Activated CD8-positive, alpha-beta memory T cell treated with anti-CD3 and anti-CD28 coated beads for 4 hours (primary cell): ENCODE results near the gene IPPK.

Experiments used
- DNase-seq, 2 donors: peaks; one replicate each; pipeline ENCODE4 v3.0.0-alpha.2; 2020; ENCODE audit warnings: low read depth in 2 of 2

IPPK gene

DNA sequence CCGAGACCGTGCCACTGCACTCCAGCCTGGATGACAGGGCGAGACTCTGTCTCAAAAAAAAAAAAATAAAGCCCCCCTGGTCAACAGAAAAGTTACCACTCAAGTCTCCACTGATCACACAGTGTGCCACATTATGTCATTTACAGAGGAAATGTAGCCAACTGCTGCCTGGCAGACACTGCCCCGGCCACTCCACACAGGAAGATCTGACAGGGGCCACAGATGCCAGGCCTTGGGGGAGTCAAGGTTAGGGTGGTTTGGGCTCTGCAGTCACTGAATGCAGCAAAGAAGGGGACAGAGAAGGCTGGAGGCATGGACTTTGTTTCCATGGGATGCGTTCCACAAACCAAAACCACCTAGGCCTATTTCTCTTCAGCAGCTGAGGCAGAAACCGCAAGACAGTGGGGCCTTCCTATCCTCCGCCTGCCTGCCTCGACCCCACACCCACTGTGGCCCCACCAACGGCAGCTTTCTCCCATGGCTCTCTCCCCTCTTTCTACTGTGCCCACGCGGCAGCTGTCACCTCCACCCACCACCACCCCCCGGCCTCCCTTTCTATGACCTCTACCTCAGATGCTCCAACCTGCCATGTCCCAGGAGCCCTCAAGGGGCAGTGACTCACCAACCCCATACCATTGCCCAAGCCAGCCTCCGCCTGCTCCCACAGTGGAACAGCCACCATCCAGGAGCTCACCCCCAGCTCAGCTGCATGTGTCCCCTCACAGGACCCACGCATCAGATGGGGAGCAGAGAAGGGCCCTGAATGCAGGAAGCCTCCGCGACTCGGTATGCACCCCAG, 12.4 kb downstream of the IPPK start:
- DNase-seq: no peak

DNA sequence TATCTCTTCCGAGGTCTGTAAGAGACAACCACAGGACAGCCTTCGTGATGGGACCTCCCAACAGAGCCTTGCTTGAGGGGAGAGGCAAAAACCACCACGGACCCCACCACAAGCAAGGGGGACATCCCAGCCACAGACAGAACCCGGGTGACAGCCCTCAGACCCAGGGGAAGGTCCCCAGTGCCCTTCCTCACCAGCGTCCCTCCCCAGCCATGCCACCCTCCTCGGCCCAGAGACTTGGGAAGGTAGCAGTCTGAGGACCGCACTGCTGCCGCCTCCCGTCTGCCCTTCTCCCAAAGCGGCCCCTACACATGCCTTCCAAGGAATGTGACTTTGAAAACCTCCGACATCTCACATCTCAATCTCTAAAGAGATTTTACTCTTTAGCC, 13.4 kb downstream of the IPPK start:
- DNase-seq: no peak

DNA sequence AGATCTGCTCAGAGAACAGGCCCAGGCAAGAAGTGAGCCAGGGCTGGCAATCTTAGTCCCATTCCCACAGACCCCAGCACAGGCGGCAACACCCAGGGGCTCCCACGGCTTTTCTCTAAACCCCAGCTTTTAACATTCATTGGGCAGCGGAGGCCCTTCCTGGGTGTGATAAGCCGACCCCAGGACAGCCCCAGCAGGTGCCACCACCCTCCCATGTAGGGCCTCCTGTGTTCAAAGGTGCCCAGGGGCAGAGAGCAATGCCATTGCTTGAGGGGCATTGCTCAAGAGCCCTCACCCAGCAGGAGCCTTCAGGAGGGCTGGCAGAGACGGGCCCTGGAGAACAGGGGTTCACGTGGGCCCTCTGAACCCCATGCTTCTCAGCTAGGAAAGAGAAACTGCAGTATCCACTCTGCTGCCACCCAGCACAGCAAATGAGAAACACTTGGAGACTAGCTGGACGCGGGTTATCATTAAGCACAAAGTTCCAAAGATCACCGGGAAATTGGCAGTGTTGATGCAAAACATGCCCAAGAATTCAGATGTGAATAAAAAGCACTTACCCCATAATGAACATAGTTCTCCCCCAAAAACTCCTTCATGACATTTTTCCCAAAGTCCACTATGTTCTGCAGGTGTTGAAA, 13.9 kb downstream of the IPPK start:
- no peak for DNase-seq

DNA sequence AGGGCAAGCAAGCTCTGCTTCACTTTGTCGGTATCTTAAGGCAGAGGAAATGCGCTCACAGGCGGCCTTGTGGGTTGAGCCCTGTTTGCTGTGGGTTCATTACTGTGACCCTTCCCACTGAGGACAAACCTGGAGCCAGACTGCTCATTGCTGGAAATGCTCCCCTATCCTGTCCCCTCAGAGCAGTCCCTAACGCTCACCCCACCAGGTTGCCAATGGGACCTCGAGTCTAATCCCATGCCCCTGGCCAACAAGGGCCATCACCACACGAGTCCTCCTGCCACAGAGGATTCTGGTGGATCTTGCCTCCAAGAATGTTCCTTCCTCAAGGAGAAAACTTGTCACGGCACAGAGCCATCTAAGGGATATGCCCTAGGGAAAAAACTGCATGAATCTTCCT, 14.6 kb downstream of the IPPK start:
- DNase-seq: no peak

DNA sequence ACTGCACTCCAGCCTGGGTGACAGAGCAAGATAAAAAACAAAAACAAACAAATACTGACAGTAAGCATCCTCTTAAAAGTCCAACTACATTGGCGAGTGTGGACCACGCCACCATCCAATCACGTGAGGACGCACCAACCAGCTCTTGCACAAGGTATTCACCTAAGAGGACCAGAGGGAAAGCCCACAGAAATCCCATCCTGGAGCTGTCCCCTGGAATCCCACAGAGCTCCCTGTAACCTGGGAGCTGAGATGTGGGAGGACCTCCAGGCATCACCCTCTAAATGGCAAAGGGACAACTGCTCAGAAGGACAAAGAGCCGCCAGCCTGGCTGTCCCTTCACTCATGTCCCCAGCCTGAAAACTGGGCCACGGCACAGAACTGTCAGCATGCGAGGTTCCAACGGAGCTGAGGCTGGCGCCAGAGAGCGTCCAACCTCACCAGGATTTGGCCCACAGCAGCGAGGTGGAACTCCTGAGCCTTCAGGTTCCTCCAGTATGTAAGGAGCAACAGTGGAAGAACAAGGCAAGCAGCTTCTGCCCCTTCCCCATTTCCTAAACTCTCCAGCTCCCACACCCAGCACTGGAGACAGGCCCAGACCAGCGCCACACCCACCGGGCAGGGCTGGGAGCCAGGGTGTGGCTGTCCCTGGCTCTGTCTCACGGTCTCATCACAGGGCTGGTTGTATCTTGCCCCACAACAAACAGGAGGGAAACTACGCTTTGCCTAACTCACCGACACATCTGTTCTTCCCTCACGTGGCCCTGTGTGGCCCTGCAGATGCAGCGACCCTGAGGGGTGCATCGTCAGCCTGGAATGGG, 15.2 kb downstream of the IPPK start:
- no peak for DNase-seq

DNA sequence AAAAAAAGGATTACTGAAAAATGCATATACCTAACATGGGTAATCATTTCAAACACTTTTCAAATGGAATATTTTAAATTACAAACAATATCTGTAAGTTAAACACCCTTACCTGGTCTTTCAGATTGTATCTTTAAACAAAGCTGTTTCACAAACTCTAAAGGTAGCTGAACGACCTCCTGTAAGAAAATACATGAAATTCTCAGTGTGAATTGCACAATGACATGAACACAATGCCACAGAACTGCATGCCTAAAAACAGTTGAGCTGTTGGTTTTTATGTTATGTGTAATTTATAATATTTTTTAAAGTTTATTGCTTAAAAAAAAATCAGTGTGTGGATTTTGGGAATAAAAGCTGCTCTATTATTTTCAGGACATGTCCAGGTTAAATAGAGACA, 17.5 kb downstream of the IPPK start:
- no peak for DNase-seq

DNA sequence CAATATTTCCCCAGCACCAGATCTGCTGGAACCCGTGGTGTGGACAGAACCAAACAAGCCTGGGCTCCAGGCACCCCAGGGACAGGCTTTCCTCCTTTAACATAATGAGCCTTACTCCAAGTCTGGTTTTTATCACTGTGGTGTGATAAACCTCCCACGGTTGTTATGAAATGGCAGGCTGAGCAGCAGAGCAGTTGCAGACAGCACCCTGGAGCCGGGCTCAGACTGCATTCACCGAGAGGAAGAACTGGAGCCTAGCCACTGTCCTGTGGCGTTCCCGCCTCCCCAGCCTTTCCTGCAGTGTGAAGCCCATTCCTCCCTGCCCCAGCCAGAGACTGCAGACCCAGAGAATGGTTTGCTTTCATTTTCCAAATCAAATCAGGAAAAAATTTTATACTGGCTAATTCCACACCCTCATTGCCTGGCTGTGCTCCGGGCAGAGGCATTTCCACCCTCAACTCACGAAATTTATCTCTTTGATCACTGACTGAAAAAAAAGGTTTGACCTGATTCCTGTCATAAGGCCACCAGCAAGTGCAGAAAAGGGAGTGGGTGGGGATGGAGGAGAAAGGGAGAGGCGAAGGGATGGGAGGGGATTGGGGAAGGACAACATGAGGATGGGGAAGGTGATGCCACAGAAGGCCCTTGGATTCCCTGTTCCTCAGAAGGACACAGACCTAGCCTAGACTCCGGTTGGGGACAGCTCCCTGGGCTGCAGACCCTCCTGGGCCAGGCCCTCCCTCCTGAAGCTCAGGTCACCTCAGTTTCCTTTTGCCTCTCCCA, 18.9 kb downstream of the IPPK start:
- no peak for DNase-seq

DNA sequence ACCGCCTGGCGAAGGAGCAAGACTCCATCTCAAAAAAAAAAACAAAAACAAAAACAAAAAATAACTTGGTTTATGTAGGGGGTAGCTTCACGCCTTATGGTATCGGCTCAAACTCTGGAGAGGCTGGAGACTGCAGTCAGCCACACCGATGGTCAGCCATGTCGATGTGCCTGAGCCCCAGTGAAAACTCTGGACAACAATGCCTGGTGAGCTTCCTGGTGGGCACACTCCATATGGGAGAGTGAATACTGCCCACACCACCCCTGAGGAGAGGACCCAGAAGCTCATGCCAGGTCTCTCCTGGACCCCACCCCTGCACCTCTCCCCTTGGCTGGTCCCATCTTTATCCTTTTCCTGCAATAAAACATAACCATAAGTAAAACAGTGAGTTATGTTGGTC, 19.6 kb downstream of the IPPK start:
- DNase-seq: no peak

DNA sequence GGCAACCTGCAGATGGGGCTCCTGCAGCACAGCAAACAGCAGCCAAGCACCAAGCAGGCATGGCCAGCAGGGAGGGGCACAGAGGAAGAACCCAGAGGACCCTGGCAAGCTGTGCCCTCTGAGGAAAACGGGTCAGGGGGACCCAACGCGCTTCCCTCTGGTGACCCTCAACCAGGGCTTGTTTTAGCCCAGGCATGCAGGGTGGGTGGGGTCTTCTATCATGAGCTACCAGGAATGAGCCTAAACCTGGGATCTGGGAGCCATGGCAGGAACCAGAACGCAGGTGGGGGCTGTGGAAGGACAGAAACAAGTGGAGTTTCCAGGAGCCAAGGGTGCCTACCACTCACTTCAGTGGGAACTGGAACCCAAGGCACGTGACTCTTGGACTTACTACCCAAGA, 20.9 kb downstream of the IPPK start:
- no peak for DNase-seq

DNA sequence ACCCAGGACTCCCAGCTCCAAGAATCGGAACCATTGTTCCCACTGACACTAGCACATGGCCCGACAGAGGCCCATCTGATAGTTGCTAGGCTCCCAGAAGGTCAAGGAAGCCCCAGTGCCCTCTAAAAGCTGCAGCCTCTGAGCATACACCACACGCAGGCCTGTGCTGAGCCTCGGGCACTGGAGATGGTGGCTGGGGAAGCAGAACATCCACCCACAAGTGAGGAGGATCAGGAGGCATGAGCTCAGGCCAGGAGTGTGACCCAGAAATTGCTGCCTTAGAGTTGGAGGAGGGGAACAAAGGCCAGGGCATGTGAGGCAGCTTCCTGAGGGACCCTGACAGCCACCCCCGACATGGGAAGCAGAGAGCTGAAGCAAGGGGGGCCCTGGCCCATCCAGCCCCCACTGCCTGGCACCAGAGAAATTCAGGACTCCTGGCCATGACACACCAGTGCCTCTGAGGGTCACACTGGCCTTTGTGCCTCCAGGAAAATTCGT, 21.4 kb downstream of the IPPK start:
- no peak for DNase-seq

DNA sequence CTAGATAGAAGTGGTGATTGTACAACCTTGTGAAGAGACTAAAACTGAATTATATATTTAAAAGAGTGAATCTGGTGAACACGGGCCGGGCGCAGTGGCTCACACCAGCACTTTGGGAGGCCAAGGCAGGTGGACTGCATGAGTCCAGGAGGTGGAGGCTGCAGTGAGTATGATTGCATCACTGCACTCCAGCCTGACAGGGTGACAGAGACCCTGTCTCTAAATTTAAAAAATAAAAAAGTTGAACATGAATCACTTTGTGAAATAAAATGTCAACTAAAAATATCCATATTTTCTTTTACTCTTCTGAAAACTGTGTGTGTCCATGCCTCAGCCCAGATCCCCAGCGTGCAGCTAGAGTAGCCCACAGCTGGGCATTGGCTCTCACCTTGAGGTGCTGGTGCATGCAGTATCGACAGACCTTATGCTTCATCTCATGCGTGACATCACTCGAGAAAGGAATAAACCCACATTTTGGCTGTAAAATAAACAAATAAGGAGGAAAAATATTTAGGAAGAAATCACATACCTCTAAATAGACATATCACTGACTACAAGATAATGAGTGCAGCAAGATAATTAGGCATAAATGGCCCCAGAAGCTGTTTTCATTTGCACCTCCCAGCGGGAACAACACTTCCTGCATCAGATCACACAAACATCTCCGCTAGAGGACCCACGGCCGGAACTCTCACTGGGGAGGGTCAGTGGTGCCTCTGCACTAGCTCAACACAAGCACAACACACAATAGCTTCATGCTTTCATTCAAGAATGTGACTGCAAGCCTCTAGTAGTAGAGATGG, 22.1 kb downstream of the IPPK start:
- no peak for DNase-seq

DNA sequence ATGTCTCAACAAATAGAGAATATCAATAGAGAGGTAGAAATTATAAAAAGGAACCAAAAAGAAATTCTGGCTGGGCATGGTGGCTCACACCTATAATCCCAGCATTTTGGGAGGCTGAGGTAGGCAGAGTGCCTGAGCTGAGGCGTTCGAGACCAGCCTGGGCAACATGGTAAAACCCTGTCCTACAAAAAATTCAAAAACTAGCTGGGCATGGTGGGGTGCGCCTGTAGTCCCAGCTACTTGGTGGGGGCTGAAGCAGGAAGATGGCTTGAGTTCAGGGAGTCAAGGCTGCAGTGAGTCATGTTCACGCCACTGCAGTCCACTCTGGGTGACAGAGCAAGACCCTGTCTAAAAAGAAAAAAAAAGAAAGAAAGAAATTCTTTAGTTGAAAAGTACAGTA, 24.9 kb downstream of the IPPK start:
- DNase-seq: no peak

DNA sequence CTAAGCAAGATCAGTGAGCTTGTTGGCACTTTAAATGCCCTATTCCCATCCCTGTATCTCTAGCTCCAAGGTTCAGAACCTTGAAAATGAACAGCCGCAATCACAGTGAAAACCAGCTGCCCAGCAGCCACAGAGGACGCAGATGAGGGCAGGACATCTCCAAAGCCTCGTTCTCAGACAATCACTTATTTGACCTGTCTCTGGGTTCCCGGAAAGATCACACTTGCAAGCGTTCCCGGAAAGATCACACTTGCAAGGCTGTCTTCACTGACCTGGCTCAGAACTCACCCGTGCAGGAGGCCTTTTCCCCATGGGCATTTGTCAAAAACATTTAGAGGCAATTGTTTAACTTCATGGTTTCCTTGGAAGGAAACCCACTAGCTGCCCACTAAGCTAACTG, 25.7 kb downstream of the IPPK start:
- no peak for DNase-seq

DNA sequence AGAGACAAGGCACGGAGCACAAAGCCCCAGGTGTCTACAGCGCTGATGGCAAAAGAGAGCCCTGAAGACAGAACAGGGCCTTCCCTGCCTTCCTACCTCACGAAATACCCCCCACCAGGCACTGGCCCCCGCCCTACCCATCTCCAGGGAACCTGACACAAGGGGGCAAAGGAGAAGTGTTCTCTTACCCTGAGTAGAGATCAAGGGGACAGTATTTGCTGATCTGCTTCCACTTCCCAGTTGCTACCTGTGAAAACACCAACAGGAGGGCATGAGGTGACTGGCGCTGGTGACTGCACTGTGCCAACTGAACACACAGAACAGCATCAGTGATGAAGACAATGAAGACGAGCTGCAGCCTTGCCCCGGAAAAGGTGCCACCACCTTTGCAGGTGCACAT, 27.4 kb downstream of the IPPK start:
- no peak for DNase-seq

DNA sequence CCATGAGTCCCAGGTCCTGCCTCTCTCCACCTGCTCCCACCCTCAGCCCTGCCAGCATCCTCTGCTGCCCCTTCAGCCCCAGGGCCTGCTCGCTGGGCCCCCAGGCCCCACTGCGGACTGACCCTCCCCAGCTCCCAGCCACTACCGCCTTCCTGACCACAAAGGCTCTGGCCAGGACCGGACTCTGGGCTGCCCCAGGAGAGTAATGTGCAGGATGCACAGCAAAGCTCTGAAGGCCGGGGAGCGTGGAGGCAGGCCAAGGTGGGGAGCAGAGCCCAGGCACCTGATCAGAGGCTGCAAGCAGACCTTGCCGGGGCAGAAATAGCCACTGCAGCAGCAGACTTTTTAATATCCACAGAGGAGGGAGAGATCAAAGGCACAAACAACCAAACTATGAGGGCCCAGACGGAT, 27.9 kb downstream of the IPPK start:
- DNase-seq: no peak

DNA sequence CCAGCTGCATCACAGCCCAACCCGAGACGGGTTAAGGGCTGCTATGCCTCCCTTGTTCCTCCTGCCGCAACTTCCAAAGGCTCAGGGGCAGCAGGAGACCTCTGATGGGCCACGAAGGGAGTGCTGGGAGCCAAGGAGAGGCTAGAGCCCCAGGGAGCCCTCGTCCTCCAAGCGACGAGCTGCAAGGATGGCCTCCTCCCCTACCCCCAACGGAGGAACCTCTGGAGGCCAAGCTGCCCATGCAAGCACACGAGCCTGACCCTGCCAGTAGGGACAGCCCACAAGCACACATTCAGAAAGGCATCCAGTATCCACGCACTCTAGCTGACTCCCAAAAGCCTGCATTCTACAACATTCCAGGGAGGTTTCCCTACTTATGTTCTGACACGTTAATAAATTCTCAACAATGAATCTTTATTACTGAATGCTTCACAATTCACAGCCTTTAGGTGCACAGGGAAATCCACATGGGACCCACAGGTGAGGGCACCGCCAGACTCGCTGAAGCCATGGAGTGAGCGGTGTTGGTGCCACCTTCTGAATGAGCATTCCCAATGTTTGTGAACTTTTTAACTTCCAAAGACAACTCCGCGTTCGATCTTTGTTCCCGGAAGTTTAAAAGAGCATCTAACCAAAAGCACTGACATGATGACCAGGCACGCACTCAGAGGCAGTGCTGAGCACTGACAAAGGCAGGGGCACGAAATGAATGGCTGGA, 28.7 kb downstream of the IPPK start:
- DNase-seq: no peak

DNA sequence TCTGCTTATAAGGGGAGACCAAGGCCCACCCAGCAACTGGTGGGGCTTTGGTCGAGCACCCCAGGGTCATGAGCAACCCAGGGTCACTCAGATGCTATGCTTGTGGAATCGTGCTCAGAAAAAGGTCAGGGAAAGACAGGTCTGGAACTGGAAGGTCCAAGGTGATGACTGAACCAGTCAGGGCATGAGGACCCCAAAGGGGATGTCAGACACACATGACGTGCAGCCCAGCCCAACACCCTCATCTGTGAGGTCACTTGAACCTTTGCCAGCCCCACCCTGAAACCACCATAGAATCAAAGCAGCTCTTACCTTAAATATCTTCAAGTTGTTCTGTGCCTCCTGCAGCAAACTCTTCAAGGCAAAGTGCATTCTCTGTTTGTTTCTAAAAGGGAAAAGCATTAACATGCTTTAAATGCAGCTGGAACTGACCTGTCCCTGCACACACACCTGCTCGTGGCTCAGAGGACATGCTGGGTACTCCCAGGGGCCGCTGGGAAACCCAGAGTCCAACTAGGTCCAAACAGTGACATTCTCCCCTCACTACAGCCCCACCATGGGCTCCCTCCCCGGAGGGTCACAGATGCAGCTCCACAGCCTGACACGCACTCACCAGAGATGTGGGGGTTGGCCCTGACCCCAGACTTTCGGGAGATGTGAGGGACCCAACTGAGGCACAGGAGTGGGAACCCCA, 29.4 kb downstream of the IPPK start:
- DNase-seq: no peak

DNA sequence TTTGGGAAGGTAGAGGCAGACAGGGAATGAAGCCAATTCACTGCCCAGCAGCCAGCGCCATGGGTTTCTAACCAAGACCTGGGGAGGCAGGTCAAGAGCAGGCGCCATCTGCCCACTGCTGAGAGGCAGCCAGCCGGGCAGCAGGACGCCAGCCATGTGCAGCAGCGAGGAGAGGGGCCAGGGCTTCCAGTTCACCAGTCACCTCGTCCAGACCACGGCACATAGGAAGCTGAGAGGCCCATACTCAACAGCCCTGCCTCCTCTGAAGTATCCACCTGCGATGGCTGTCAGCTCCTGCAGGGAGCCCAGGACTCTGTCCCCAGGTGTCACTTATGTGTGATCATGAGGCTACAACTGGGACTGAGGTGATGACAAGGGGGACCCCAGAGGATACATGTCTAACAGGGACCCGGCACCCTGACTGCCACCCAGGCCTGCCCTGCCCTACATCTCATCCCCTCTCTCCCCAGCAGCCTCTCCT, 30.1 kb downstream of the IPPK start:
- DNase-seq: no peak

DNA sequence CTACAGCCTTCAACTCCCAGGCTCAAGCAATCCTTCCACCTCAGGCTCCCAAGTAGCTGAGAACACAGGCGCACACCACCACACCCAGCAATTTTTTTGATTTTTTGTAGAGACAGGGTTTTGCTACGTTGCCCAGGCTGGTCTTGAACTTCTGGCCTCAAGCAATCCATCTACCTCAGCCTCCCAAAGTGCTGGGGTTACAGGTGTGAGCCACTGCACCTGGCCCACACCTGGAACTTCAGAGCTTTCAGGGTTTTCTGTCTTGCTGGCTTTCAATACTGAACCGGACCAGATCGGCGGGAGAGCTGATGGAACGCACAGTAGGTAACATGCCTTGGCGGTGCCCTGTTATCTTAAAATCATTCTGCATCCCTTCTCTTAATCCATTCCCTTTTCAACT, 30.8 kb downstream of the IPPK start:
- no peak for DNase-seq
